MG63 (cell line): Measurements from ENCODE around the gene ANXA3. TPM values are rescaled to one million over a fixed set of nuclear protein-coding genes. Genes with fewer than 3 reads are reported as not detected.
"Not testable (repeated sequence)": the region's sequence is repeated elsewhere in the genome, so short reads cannot be mapped to it uniquely, and the experiment has no call there.

Source experiments
- DNase-seq: peaks from one replicate; pipeline ENCODE4 v3.0.0-alpha.2; 2020
- H3K27me3 ChIP-seq: fragments of 250-450 bp; sonication (Bioruptor Pico); 2 replicates; pipeline ENCODE4 v1.5.1; 2020; ENCODE audit warnings: mild to moderate bottlenecking, moderate library complexity
- H3K36me3 ChIP-seq: fragments of 250-450 bp; sonication (Bioruptor Pico); 2 replicates; pipeline ENCODE4 v1.5.1; 2020; ENCODE audit warnings: mild to moderate bottlenecking, moderate library complexity
- H3K4me3 ChIP-seq: fragments of 250-450 bp; sonication (Bioruptor Pico); 2 replicates; pipeline ENCODE4 v1.5.1; 2020; ENCODE audit warnings: mild to moderate bottlenecking, moderate library complexity
- H3K9me3 ChIP-seq: fragments of 250-450 bp; sonication (Bioruptor Pico); 2 replicates; pipeline ENCODE4 v1.5.1; 2020; ENCODE audit warnings: mild to moderate bottlenecking, moderate library complexity
- total RNA-seq: library from RNA; depleted of rRNA; stranded (reverse); fragments of >200 nt; shearing (Covaris generic); gene quantifications from 2 replicates; pipeline ENCODE4 v1.2.3, GENCODE V29; 2014; ENCODE audit warnings: low replicate concordance

Gene ANXA3
- total RNA-seq, 1 experiment from 2014 or later, result 10.8 TPM

DNA sequence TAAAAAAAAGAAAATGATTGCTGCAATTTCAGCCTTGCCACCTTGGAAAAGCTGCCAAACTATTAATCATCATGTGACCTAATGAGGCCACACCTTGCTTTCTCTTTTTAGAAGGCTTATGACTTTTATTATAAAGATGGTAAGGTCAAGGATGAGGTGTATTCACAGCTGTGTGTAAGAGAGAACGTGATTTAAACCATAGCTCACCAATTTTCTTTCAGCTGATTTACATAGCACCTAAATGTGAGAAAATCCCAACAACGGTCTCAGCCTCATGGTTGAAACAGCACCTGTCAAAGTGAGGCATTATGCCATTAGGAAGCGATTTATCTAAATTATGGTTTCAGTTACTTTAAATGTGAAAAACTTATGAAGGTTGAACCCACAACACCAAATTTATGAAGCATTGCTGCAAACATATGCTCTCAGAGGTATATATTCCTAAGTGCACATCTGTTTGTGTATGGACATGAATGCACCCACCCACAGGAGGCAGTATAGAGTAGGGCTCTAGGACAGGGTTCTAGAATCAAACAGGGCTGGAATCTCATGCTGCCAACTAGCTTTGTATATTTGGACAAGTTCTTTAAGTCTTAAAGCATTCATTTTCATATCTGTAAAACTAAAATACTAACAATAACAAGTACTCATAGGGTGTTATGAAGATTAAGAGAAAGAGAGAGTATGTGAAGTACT is 40.7 kb downstream of the ANXA3 start:
- no peak for DNase-seq
- H3K4me3 ChIP-seq, result no peak overlapping the region
- no peaks in the 10 kb centered on the region for H3K27me3 ChIP-seq
- no peaks in the 10 kb centered on the region for H3K36me3 ChIP-seq
- no peaks in the 10 kb centered on the region for H3K9me3 ChIP-seq

DNA sequence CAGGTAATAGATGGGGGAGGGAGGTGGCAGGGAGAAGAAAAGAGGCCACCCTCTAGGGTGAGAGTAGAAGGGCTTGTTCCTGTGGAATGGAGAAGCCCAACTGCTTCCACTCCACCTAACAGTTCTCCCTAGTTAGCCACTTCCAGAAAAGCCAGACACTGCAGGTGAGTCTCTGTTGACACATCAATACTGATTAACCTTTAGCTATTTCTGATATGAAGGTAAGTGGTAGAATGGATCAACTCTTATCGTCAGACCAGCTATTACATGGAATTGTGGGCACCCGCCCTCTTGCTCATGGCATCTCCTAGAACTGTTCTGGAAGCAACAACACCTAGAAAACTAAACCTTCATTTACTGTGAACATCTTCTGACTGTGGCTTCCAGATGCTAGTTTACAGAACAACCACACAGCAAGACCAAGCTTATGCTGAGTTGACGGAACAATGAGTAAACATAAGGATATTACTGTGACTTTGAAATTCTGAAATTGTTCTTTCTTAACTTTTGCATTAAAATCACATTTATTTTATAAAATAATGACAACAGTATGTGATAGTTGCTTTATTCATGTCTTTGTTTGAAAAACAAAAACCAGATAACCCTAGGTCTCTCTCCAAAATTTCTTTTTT is 44.7 kb downstream of the ANXA3 start:
- no peak overlapping the region for H3K4me3 ChIP-seq
- no peaks in the 10 kb centered on the region for H3K9me3 ChIP-seq
- no peak for DNase-seq
- H3K36me3 ChIP-seq, result no peaks in the 10 kb centered on the region
- H3K27me3 ChIP-seq, result no peaks in the 10 kb centered on the region

- H3K9me3 ChIP-seq, DNase-seq, H3K36me3 ChIP-seq, H3K4me3 ChIP-seq, H3K27me3 ChIP-seq: not testable (repeated sequence)
Measured at GRCh38 chr4:78598431-78598830, 46.9 kb downstream of the ANXA3 start.

GRCh38 chr4:78599147-78599546 is 47.6 kb downstream of the ANXA3 start:
- Histone ChIP-seq H3K27me3 (no peaks in the 10 kb centered on the region), H3K9me3 (no peaks in the 10 kb centered on the region), H3K4me3 (no peak overlapping the region), H3K36me3 (no peaks in the 10 kb centered on the region)
- no peak for DNase-seq

- no peaks in the 10 kb centered on the region for H3K36me3 ChIP-seq
- H3K27me3 ChIP-seq, result no peaks in the 10 kb centered on the region
- no peak overlapping the region for H3K4me3 ChIP-seq
Measured at GRCh38 chr4:78599931-78600375, 48.4 kb downstream of the ANXA3 start.

GRCh38 chr4:78601013-78601412 is 49.4 kb downstream of the ANXA3 start:
- Histone ChIP-seq H3K9me3 (no peaks in the 10 kb centered on the region), H3K4me3 (no peak overlapping the region), H3K36me3 (no peaks in the 10 kb centered on the region), H3K27me3 (no peaks in the 10 kb centered on the region)
- no peak for DNase-seq

More at GRCh38 chr4:78599931-78600375, 48.4 kb downstream of the ANXA3 start:
- no peaks in the 10 kb centered on the region for H3K9me3 ChIP-seq
- no peak for DNase-seq

- Histone ChIP-seq H3K36me3 (no peaks in the 10 kb centered on the region), H3K9me3 (no peaks in the 10 kb centered on the region), H3K4me3 (no peak overlapping the region), H3K27me3 (no peaks in the 10 kb centered on the region)
- peak; percentile 12 for DNase-seq
Measured at GRCh38 chr4:78602334-78602733, 50.8 kb downstream of the ANXA3 start.

- no peak overlapping the region for H3K4me3 ChIP-seq
- no peaks in the 10 kb centered on the region for H3K9me3 ChIP-seq
- H3K27me3 ChIP-seq, result no peaks in the 10 kb centered on the region
- H3K36me3 ChIP-seq, result no peaks in the 10 kb centered on the region
- DNase-seq, result no peak
Measured at GRCh38 chr4:78603384-78603783, 51.8 kb downstream of the ANXA3 start.

GRCh38 chr4:78604988-78605387 is 53.4 kb downstream of the ANXA3 start:
- H3K27me3 ChIP-seq, result no peaks in the 10 kb centered on the region
- H3K4me3 ChIP-seq, result no peak overlapping the region

GRCh38 chr4:78606035-78606434 is 54.5 kb downstream of the ANXA3 start:
- no peaks in the 10 kb centered on the region for H3K36me3 ChIP-seq
- no peak overlapping the region for H3K4me3 ChIP-seq
- no peaks in the 10 kb centered on the region for H3K9me3 ChIP-seq
- no peaks in the 10 kb centered on the region for H3K27me3 ChIP-seq
- no peak for DNase-seq

More at GRCh38 chr4:78604988-78605387, 53.4 kb downstream of the ANXA3 start:
- Histone ChIP-seq H3K9me3 (no peaks in the 10 kb centered on the region), H3K36me3 (no peaks in the 10 kb centered on the region)
- DNase-seq, result no peak

DNA sequence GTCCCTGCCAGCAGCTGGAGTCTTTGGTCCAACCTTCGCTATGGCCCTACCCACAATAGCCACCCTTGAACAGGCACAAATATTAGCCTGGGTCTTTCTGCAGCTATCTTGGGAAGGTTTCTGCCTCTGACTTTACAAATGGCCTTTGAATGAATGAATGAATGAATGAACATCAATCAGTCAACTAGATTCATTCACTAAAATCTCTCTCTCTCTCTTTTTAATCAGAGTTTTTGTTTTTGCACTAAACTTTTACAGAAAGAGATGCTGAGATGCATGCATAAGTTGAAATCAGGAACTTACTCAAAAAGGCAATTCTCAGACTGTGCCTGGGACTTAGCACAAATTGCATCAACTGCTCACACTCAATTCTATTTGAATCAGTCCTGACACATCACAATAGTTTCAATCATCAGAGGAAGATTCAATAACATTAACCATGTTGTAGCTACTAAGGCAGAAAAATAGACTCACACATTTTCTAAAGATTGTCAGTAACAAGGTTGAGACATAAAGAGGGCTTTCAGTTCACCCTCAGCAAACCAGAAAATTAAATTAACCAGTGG is 55.0 kb downstream of the ANXA3 start:
- Histone ChIP-seq H3K36me3 (no peaks in the 10 kb centered on the region), H3K4me3 (no peak overlapping the region)
- DNase-seq, result no peak

GRCh38 chr4:78608684-78609083 is 57.1 kb downstream of the ANXA3 start:
- no peak for DNase-seq
- no peaks in the 10 kb centered on the region for H3K36me3 ChIP-seq

More for the DNA sequence above, 55.0 kb downstream of the ANXA3 start:
- no peaks in the 10 kb centered on the region for H3K9me3 ChIP-seq
- H3K27me3 ChIP-seq, result no peaks in the 10 kb centered on the region

GRCh38 chr4:78609580-78609979 is 58.0 kb downstream of the ANXA3 start:
- Histone ChIP-seq H3K4me3 (no peak overlapping the region), H3K36me3 (no peaks in the 10 kb centered on the region), H3K9me3 (no peaks in the 10 kb centered on the region), H3K27me3 (no peaks in the 10 kb centered on the region)
- no peak for DNase-seq

More at GRCh38 chr4:78608684-78609083, 57.1 kb downstream of the ANXA3 start:
- Histone ChIP-seq H3K27me3 (no peaks in the 10 kb centered on the region), H3K4me3 (no peak overlapping the region), H3K9me3 (no peaks in the 10 kb centered on the region)

DNA sequence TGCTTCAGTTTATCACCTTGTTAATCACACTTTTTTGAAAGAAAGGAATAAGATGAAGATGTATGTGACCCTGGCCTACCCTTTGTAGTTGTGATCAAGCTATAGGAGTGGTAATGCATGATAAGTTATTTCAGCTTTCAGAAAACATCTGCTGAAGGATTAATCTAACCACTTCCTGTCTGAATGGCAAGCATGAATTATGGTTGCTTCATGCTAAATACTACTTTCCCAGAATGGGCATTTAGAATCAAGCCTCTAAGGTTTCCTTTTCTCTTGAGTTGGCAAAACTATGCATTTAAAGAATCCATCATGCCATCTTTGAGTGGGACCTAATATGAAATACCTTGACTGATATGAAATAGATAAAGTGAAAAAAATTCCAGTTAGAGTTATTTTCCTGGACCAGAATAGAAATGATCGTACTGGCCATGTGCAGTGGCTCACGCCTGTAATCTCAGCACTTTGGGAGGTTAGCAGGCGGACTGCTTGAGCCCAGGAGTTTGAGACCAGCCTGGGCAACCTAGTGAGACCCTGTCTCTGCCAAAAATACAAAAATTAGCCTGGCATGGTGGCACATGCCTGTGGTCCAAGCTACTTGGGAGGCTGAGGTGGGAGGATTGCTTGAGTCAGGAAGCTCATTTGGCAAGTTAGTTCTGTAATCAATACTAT is 59.1 kb downstream of the ANXA3 start:
- no peaks in the 10 kb centered on the region for H3K36me3 ChIP-seq
- H3K27me3 ChIP-seq, result no peaks in the 10 kb centered on the region
- H3K9me3 ChIP-seq, result no peaks in the 10 kb centered on the region
- no peak for DNase-seq
- no peak overlapping the region for H3K4me3 ChIP-seq

DNA sequence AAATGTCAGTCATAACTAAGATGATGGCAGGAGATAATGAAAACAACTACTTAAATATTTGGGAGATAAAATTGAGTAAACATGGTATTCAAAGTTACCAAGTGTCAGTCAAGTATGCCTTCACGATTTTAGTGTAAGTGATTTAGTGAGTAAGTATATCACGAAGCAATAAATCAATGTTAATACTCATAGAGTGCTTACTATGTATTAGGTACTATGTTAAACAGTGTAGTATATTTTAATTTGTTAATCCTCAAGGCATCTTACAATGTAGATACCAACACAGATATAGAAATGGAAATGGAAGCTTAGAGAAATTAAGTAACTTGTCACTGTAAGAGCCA is 59.6 kb downstream of the ANXA3 start:
- Histone ChIP-seq H3K36me3 (no peaks in the 10 kb centered on the region), H3K4me3 (no peak overlapping the region), H3K27me3 (no peaks in the 10 kb centered on the region), H3K9me3 (no peaks in the 10 kb centered on the region)
- no peak for DNase-seq

- Histone ChIP-seq H3K9me3 (no peaks in the 10 kb centered on the region), H3K4me3 (no peak overlapping the region), H3K27me3 (no peaks in the 10 kb centered on the region), H3K36me3 (no peaks in the 10 kb centered on the region)
- no peak for DNase-seq
Measured at GRCh38 chr4:78612398-78613178, 61.0 kb downstream of the ANXA3 start.
